Activated T-cell treated with anti-CD3 and anti-CD28 coated beads, Interleukin-2, amount 50 U/mL, for 4 hours (primary cell): ENCODE data around the gene UFD1. TPM values are rescaled to one million over a fixed set of nuclear protein-coding genes. Genes with fewer than 3 reads are reported as not detected.

ENCODE experiments used
- ATAC-seq, 2 donors: fragments of 200-7000 bp; cut with Tn5 transposase; one replicate each; pipeline ENCODE4 v1.10.0; 2021
- DNase-seq: peaks from one replicate; pipeline ENCODE4 v3.0.0-alpha.2; 2020
- H3K27me3 Mint-ChIP-seq: one replicate; pipeline ENCODE4 v1.8.0; 2021; ENCODE audit warnings: low read depth, mixed read lengths
- H3K36me3 Mint-ChIP-seq: one replicate; pipeline ENCODE4 v1.8.0; 2022; ENCODE audit warnings: mixed read lengths; ENCODE audit not compliant: insufficient read depth
- H3K4me1 Mint-ChIP-seq: one replicate; pipeline ENCODE4 v1.8.0; 2021; ENCODE audit warnings: low read depth, mixed read lengths
- H3K4me3 Mint-ChIP-seq: one replicate; pipeline ENCODE4 v1.8.0; 2021; ENCODE audit warnings: mild to moderate bottlenecking, moderate library complexity, mixed read lengths
- H3K9me3 Mint-ChIP-seq: one replicate; pipeline ENCODE4 v1.8.0; 2021; ENCODE audit warnings: mixed read lengths
- total RNA-seq, 3 donors: library from RNA; stranded (reverse); gene quantifications; one replicate each; pipeline ENCODE4 v1.2.1, GENCODE V29; 2021

UFD1 gene
- total RNA-seq, 3 donors from 2014 or later = 107 TPM

DNA sequence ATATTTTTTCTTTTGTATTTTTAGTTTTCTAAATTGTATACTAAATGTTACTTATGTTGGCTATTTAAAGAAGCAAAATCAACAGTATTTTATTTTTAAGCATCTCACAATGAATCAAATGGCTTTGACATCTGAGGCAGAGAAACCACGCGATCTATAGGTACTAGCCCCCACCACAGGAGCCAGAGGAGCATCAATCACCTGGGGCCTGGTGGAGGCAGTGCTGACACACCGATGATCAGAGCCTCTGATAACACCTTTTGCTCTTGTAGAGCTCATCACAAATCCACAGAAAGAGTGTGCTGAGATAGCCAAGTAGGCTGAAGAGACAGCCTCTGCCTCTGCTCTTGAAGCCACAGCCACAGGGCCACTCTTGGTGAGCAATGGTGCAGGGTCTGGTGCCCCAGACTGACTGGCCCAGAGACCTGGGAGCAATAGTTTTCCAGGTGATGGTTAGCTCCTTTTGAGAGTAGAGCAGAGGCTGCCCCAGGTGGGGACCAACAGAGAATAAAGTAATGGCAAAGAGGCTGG, 72.6 kb downstream of the UFD1 start:
- no peak for DNase-seq
- Mint-ChIP-seq H3K4me1 (no peaks in the 10 kb centered on the region), H3K4me3 (no peak overlapping the region), H3K36me3 (peaks cover 50% of the 10 kb centered on the region), H3K9me3 (no peaks in the 10 kb centered on the region), H3K27me3 (no peaks in the 10 kb centered on the region)
- ATAC-seq = no peak

GRCh38 chr22:19405652-19406051, 73.3 kb downstream of the UFD1 start:
- DNase-seq (no peak), ATAC-seq (no peak)
- Mint-ChIP-seq H3K4me3 (no peak overlapping the region), H3K27me3 (no peaks in the 10 kb centered on the region), H3K36me3 (peaks cover 55% of the 10 kb centered on the region), H3K4me1 (no peaks in the 10 kb centered on the region), H3K9me3 (no peaks in the 10 kb centered on the region)

GRCh38 chr22:19405133-19405532, 73.9 kb downstream of the UFD1 start:
- no peak overlapping the region for H3K4me3 Mint-ChIP-seq
- ATAC-seq (no peak), DNase-seq (no peak)
- no peaks in the 10 kb centered on the region for H3K4me1 Mint-ChIP-seq
- no peaks in the 10 kb centered on the region for H3K9me3 Mint-ChIP-seq
- H3K36me3 Mint-ChIP-seq = peaks cover 60% of the 10 kb centered on the region
- no peaks in the 10 kb centered on the region for H3K27me3 Mint-ChIP-seq

GRCh38 chr22:19404676-19405075, 74.3 kb downstream of the UFD1 start:
- no peaks in the 10 kb centered on the region for H3K4me1 Mint-ChIP-seq
- ATAC-seq (no peak), DNase-seq (no peak)

DNA sequence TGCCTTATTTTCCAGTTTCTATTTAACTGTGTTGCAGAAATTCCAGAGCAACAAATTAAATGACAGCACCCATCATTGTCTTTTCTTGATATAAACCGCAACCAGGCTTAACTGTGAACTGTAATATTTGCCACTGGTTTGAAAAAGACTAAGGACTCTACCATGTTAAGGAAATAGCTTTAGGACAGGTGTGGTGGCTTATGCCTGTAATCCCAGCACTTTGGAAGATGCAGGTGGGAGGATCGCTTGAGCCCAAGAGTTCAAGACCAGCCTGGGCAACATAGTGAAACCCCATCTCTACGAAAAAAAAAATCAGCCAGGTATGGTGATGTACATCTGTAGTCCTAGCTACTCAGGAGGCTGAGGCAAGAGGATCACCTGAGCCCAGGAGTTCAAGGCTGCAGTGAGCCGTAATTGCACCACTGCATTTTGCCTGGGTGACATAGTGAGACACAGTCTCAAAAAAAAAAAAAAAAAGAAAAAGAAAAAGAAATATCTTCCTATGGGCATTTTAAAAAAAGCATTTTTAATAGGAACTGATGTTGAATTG, 76.3 kb downstream of the UFD1 start:
- ATAC-seq = no peak
- peaks cover 57% of the 10 kb centered on the region for H3K36me3 Mint-ChIP-seq
- no peaks in the 10 kb centered on the region for H3K27me3 Mint-ChIP-seq
- DNase-seq = no peak
- no peaks in the 10 kb centered on the region for H3K4me1 Mint-ChIP-seq
- no peaks in the 10 kb centered on the region for H3K9me3 Mint-ChIP-seq
- no peak overlapping the region for H3K4me3 Mint-ChIP-seq

More at GRCh38 chr22:19404676-19405075, 74.3 kb downstream of the UFD1 start:
- Mint-ChIP-seq H3K9me3 (no peaks in the 10 kb centered on the region), H3K36me3 (peaks cover 58% of the 10 kb centered on the region), H3K27me3 (no peaks in the 10 kb centered on the region), H3K4me3 (no peak overlapping the region)

- no peak for DNase-seq
- no peaks in the 10 kb centered on the region for H3K9me3 Mint-ChIP-seq
- no peaks in the 10 kb centered on the region for H3K4me1 Mint-ChIP-seq
- peaks cover 56% of the 10 kb centered on the region for H3K36me3 Mint-ChIP-seq
- no peaks in the 10 kb centered on the region for H3K27me3 Mint-ChIP-seq
- no peak overlapping the region for H3K4me3 Mint-ChIP-seq
- ATAC-seq = no peak
Observed at GRCh38 chr22:19401483-19401882, 77.5 kb downstream of the UFD1 start.

DNA sequence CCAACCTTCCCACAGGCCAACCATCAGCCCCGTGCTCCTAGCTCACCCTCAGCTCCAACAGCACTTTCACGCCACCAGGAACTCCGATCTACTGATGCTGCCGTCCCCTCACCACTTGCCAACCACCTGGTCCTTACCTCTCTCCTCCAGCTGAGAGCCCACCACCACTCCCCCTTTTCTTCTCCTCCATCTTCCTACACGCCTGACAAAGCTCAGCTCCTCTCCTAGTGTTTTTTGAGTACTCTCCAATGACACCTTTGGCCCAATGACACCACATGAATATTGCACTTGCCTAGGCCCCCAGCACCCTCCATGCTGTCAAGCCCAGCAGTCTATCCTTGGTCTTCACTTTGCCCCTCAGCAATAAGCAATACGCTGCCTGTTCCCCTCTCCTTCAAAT, 78.1 kb downstream of the UFD1 start:
- Mint-ChIP-seq H3K36me3 (peaks cover 53% of the 10 kb centered on the region), H3K27me3 (no peaks in the 10 kb centered on the region), H3K4me3 (no peak overlapping the region), H3K4me1 (no peaks in the 10 kb centered on the region), H3K9me3 (no peaks in the 10 kb centered on the region)
- DNase-seq (no peak), ATAC-seq (no peak)

Other genes starting within 250 kb of the UFD1 start
- under 1 TPM; 0.16 to 0.33 (median 0.18) TPM for gene CLTCL1, start 187.5 kb downstream of the UFD1 start, total RNA-seq
- gene HIRA, start 47.5 kb downstream of the UFD1 start, total RNA-seq = 10 to 100 TPM; 36.8 to 41.4 (median 38.2) TPM
- gene MRPL40, start 46.6 kb downstream of the UFD1 start, total RNA-seq = 10 to 100 TPM; 35.9 to 41.4 (median 39.2) TPM
- gene C22orf39, start 31.5 kb downstream of the UFD1 start, total RNA-seq = 10 to 100 TPM; 14.3 to 20.9 (median 18.8) TPM
- gene CDC45, start 727 bp upstream of the UFD1 start, total RNA-seq = 10 to 100 TPM; 50.2 to 80.5 (median 54.7) TPM
- gene CLDN5, start 45.2 kb upstream of the UFD1 start, total RNA-seq = under 1 TPM; 0.24 to 0.38 (median 0.28) TPM
- gene SEPTIN5, start 235.3 kb upstream of the UFD1 start, total RNA-seq = 1 to 10 TPM in 2 of 3 donors, under 1 TPM in 1; 0.38 to 1.3 (median 1.1) TPM
- gene GP1BB, start 244.3 kb upstream of the UFD1 start, total RNA-seq = under 1 TPM in 2 of 3 donors, not detected in 1; 0.25 to 0.37 TPM